Natural killer cell (primary cell): ENCODE data around the gene AKR1C4. TPM values are rescaled to one million over a fixed set of nuclear protein-coding genes. Genes with fewer than 3 reads are reported as not detected.

ENCODE experiments used
- ATAC-seq, 3 donors: fragments of 150-1000 bp in 2 of 3; fragments of 200-7000 bp in 1 of 3; cut with Tn5 transposase; 1 replicate in 1 of 3; 2 replicates in 2 of 3; pipeline ENCODE4 v1.10.0; 2021; ENCODE audit warnings: mild to moderate bottlenecking in 2 of 3, moderate library complexity in 2 of 3
- DNase-seq, 2 donors: peaks; one replicate each; pipeline versions ENCODE4 v3.0.0 to v3.0.0-alpha.2; 2013 to 2021; ENCODE audit warnings: mixed read lengths in 1 of 2
- H3K27ac ChIP-seq: one replicate; pipeline ENCODE4 v1.5.1; 2013; ENCODE audit warnings: mild to moderate bottlenecking, low read length
- H3K27me3 ChIP-seq: one replicate; pipeline ENCODE4 v1.6.1; 2013; ENCODE audit warnings: low read length; ENCODE audit not compliant: control insufficient read depth, insufficient read depth
- H3K36me3 ChIP-seq: one replicate; pipeline ENCODE4 v1.6.1; 2013; ENCODE audit warnings: low read length; ENCODE audit not compliant: control insufficient read depth, insufficient read depth
- H3K4me1 ChIP-seq: one replicate; pipeline ENCODE4 v1.6.1; 2013; ENCODE audit warnings: low read length; ENCODE audit not compliant: control insufficient read depth, insufficient read depth
- H3K4me3 ChIP-seq: one replicate; pipeline ENCODE4 v1.5.1; 2013; ENCODE audit warnings: low read length
- H3K9me3 ChIP-seq: one replicate; pipeline ENCODE4 v1.6.1; 2013; ENCODE audit warnings: low read length; ENCODE audit not compliant: control insufficient read depth, insufficient read depth
- H3K27ac Mint-ChIP-seq, 2 donors: one replicate each; pipeline ENCODE4 v1.8.0; 2022; ENCODE audit warnings: mild to moderate bottlenecking in 2 of 2, mixed read lengths in 2 of 2, moderate library complexity in 1 of 2
- H3K27me3 Mint-ChIP-seq, 2 donors: one replicate each; pipeline ENCODE4 v1.8.0; 2022; ENCODE audit warnings: low read depth in 2 of 2, mixed read lengths in 2 of 2
- H3K36me3 Mint-ChIP-seq: one replicate; pipeline ENCODE4 v1.8.0; 2022; ENCODE audit warnings: mixed read lengths
- H3K4me1 Mint-ChIP-seq, 2 donors: one replicate each; pipeline ENCODE4 v1.8.0; 2022; ENCODE audit warnings: mixed read lengths in 2 of 2
- H3K4me3 Mint-ChIP-seq: one replicate; pipeline ENCODE4 v1.8.0; 2022; ENCODE audit warnings: mild to moderate bottlenecking, moderate library complexity, mixed read lengths
- H3K9me3 Mint-ChIP-seq, 2 donors: one replicate each; pipeline ENCODE4 v1.8.0; 2022; ENCODE audit warnings: mixed read lengths in 2 of 2
- CTCF ChIP-seq: fragments of 200-600 bp; IDR thresholded peaks from one replicate; pipeline ENCODE4 v1.8.0; 2022; ENCODE audit warnings: antibody characterized with exemption
- WGBS: methylation state at CpG from one replicate; pipeline ENCODE4 v1.1.7; 2013; ENCODE audit warnings: missing lambda C conversion rate; ENCODE audit not compliant: insufficient coverage; 5-methylcytosine and 5-hydroxymethylcytosine counted together
- intact Hi-C: fragments of 100-400 bp; cut with micrococcal nuclease; formaldehyde crosslinking; loops from one replicate; pipeline ENCODE4 v1.14.2; 2022
- total RNA-seq, 4 donors: library from RNA; stranded (reverse); fragments of 120-200 nt in 1 of 4; gene quantifications; one replicate each; pipeline versions ENCODE4 v1.2.3 to v1.2.4, GENCODE V29; 2013 to 2022

AKR1C4 gene
- total RNA-seq, 3 donors from 2014 or later (not counting 1 experiment from before 2014, with no cell fraction given): not detected

- ATAC-seq: no peak
Observed at GRCh38 chr10:5259132-5259951, 62.7 kb downstream of the AKR1C4 start.

GRCh38 chr10:5259952-5260578, 63.4 kb downstream of the AKR1C4 start:
- DNase-seq (no peak), ATAC-seq (no peak)
- Histone ChIP-seq H3K4me3 (no peak overlapping the region), H3K27me3 (no peaks in the 10 kb centered on the region), H3K9me3 (no peaks in the 10 kb centered on the region), H3K36me3 (no peaks in the 10 kb centered on the region), H3K4me1 (no peaks in the 10 kb centered on the region), H3K27ac (no peak overlapping the region)
- peaks cover 6% of the 10 kb centered on the region for H3K36me3 Mint-ChIP-seq
- no peak overlapping the region for H3K4me3 Mint-ChIP-seq
- TF ChIP-seq CTCF: no peak
- H3K27ac Mint-ChIP-seq: no peak overlapping the region
- intact Hi-C loops: no loop called here
- peaks cover 0 to 8% of the 10 kb centered on the region in 2 donors for H3K4me1 Mint-ChIP-seq
- WGBS: 92% methylated on average over 5 of the region's 5 CpGs
- H3K27me3 Mint-ChIP-seq: no peaks in the 10 kb centered on the region
- no peaks in the 10 kb centered on the region for H3K9me3 Mint-ChIP-seq

More at GRCh38 chr10:5259132-5259951, 62.7 kb downstream of the AKR1C4 start:
- Histone ChIP-seq H3K4me3 (no peak overlapping the region), H3K9me3 (no peaks in the 10 kb centered on the region), H3K36me3 (no peaks in the 10 kb centered on the region), H3K27ac (no peak overlapping the region), H3K27me3 (no peaks in the 10 kb centered on the region), H3K4me1 (no peaks in the 10 kb centered on the region)
- DNase-seq: no peak
- TF ChIP-seq CTCF: no peak
- H3K27me3 Mint-ChIP-seq: no peaks in the 10 kb centered on the region
- peaks cover 11% of the 10 kb centered on the region for H3K36me3 Mint-ChIP-seq
- H3K4me3 Mint-ChIP-seq: no peak overlapping the region
- H3K4me1 Mint-ChIP-seq: peaks cover 0 to 8% of the 10 kb centered on the region in 2 donors
- H3K9me3 Mint-ChIP-seq: no peaks in the 10 kb centered on the region
- intact Hi-C loops: no loop called here
- H3K27ac Mint-ChIP-seq: no peak overlapping the region
- 87% methylated on average over 5 of the region's 6 CpGs for WGBS

- H3K4me3 ChIP-seq: no peak overlapping the region
- H3K4me3 Mint-ChIP-seq: no peak overlapping the region
- intact Hi-C loops: no loop called here
- no peaks in the 10 kb centered on the region for H3K27me3 Mint-ChIP-seq
- no peaks in the 10 kb centered on the region for H3K36me3 Mint-ChIP-seq
- ATAC-seq (no peak), DNase-seq (no peak)
- no peak overlapping the region for H3K27ac ChIP-seq
- H3K27me3 ChIP-seq: no peaks in the 10 kb centered on the region
- no peaks in the 10 kb centered on the region for H3K4me1 ChIP-seq
- no peaks in the 10 kb centered on the region for H3K9me3 Mint-ChIP-seq
- 97% methylated on average over 3 of the region's 3 CpGs for WGBS
- peaks cover 0 to 8% of the 10 kb centered on the region in 2 donors for H3K4me1 Mint-ChIP-seq
- no peaks in the 10 kb centered on the region for H3K9me3 ChIP-seq
- H3K27ac Mint-ChIP-seq: no peak overlapping the region
- no peaks in the 10 kb centered on the region for H3K36me3 ChIP-seq
- TF ChIP-seq CTCF: no peak
Observed at GRCh38 chr10:5260828-5261227, 64.2 kb downstream of the AKR1C4 start.
